ENCODE results near the gene FRY.
"Not testable (repeated sequence)": the region's sequence is repeated elsewhere in the genome, so short reads cannot be mapped to it uniquely, and the experiment has no call there.

Gene FRY

DNA sequence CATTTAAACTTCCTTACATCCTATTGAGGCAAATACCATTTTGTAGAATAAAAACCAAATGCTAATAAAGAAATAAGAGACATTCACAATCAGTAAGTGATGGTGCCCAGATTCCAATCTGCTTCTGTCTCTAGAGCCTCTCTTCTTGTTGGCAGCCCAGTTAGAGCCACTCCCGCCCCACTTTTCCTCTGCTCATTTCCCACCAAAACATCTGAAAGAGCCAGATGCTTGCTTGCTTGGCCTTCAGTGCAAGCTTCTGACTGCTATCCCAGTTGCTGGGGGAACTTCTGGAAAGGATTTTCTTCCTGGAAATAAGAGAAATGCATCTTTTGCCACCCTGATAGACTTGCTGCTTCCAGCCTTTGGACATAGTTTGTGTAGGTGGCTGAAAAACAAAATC lies 12.9 kb downstream of the FRY start:
- no peak for DNase-seq

DNA sequence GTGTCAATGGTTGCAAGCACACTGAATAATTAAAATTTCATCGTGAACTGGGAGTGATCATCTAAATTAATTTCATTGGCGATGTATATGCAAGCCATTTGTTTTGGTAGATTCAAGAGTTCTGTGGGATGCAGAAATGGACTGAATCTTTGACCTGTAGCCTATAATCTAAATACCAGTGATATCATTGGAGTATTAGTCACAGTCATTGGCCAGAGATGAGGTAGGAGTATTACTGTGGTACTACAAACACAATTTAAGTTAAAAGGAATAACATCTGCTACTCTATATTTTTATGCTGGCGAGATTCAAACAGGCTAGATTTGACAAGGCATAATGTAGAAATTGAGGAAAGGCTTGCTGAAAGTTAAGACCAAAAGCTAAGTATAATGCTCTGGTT lies 14.0 kb downstream of the FRY start:
- no peak for DNase-seq

DNA sequence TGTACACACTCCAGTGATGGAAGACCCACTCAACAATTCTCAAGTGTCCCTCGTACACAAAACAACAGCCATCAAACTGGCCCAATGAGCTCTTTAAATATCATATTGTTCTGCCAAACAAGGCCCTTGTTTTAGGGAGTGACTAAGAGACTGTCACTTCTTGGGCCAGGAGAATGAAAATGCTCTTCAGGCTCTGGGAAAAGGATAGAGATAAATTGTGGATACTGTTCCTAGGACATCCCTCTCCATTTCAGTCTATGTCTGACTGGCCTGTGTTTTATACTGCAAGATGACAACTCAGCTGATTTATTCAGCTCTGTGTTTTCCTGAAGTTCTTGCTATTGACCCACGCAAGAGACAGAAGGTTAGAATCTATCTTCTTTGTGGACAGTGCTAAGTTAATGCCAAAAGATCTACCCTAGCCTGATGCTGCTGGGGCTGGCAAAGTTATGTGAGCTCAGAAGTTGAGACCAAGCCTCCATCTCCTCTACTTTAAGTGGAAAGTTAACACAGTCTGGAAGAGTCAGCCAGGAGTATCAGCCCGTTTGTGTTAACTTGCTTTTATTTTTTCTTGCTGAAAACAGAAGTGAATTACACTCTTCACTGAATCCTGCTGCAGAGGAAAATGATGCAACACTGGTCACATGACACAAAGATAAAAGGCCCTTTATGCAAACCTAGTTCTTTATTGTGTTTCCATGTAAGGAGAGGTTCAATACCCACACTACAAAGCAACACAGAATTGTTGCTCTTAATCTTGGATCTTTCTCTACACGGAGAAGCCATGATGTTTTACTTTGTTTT lies 14.6 kb downstream of the FRY start:
- DNase-seq, result no peak

DNA sequence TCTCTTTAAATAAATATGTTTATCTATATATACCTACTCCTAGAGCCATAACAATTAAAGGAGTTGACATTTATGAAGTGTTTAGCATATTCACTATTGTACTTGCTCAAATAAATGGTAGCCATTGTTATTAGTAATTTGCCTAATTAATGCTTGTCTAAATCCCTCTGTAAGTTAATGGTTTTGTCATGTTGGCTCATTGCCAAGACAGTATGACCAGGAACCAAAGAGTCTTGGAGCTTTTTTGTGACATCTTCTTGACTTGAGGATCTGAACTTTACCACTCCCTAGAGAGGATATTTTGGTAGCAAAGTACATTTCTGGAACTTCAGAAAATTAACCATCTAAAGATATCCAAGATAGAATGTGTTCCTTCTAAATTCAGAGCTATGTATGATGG lies 15.5 kb downstream of the FRY start:
- DNase-seq, result no peak

DNA sequence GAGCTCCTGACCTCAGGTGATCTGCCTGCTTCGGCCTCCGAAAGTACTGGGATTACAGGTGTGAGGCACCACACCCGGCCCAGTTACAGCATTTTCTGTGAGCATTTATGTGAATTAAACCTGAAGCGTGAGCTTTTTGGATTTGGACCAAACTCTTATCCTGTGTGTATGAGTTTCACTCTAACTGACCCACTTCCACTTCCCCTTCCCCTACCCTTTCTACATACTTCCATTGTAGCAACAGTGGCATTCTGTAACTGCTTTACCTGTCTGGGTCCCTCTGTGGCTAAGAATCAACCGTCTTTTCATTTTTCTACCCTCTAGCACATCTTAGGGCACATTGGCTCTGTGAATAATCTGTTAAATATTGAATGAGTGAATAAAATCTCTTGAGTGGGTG lies 16.2 kb downstream of the FRY start:
- no peak for DNase-seq

DNA sequence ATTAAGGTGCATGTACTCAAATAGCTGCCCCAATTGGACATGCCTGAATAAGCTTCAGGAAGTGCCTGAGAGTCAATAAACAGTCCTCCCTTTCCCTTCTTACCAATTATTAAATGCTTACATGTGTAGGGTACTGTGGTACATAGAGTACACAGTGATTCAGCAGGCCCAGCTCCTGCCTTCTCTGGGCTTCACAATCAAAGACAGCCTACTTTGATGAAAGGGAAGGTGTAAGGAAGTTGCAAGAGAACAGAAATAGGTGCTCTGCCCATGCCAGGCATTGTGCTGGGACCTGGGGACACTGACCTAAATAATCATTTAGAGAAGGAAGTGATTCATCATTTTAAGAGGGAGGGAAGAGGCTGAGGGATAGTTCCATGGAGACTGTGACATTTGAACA lies 17.2 kb downstream of the FRY start:
- no peak for DNase-seq

DNA sequence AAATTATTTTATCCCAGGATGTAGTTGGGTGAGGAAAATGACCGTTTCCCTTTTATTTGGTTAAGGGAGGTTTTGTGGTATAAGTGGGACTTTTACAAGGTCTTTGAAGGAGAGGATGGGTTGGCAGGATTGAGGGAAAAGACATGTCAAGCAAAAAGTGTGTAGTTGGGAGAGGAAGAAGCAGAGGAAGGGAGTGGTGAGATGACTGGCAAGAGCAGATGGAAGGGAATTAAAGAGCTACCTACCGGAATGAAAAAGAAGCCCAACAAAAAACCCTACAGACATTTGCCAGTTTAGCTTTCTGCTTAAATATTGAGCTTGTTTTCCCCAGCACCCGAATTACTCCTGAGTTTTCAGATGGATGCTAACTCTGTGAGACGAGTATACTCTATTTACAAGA lies 19.6 kb downstream of the FRY start:
- DNase-seq, result no peak

DNA sequence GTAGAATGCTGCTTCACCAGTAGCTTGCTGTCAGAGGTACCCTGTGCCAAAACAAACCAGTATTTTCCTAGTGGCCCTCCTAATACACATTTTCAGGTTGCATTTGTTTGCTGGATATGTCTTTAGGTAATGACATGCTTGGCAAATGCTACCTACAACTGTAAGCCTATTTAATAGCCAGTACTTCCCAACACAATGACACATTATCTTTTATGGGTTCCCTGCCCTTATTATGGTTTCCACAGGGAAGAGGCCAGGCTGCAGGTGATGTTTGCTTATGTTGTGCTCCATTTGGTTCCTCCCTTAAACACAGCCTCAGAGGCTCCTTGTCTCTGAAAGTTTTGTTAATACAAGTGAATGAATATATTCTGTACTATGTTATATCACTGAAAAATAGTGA lies 24.7 kb downstream of the FRY start:
- DNase-seq, result no peak

DNA sequence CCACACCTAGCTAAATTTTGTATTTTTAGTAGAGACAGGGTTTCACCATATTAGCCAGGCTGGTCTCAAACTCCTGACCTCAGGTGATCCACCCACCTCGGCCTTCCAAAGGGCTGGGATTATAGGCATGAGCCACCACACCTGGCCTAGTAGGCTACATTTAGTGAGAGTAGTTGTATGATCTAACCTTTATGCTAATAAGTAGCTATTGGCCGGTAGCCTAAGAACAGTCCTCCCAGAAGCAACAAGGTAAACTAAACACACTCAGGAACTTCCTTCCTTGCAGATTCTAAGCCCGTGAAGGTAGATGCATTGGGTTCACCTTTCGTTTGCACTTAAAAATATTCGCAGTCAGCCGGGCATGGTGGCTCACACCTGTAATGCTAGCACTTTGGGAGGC lies 25.8 kb downstream of the FRY start:
- DNase-seq, result not testable (repeated sequence)

DNA sequence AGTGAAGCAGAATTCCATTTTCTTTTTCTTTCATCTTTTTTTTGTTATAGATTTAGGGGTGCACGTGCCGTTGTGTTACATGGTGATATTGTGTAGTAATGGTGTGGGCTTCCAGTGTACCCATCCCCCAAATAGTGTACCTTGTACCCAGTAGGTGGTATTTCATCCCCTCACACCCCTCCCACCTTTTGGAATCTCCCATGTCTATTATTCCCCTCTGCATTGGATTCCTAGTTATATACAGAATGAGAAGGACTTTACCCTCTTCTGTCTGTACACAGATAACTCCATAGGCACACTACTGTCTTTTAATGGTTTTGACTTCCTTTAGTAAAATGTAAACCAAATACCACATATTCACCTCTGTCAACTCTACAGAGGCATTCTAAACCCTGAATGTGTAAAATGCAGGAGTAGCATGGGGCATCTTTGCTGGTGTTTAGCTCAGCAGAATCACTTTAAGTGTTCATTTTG lies 28.0 kb downstream of the FRY start:
- no peak for DNase-seq

DNA sequence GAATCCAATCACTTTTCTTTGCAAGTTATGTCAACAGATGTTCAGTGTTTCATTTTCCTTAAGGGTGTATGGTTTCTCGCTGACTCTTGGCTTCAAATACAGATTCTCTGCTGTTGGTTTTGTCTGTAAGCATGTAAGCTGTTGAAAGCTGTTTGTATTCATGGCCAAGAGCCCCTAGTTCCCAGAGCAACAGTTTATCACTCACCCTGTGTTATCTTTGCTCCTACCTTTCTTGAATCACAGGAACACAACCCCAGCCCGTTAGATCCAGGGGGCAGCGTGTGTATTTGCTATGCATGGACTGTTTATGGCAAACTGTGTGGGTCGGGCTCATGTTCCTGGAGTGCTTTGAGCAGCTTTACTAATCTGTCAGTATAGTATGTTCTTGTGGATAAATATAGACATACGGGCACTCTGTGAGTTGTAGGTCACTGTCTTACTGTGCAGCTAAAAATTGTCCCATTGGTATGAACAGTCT lies 28.9 kb downstream of the FRY start:
- no peak for DNase-seq

DNA sequence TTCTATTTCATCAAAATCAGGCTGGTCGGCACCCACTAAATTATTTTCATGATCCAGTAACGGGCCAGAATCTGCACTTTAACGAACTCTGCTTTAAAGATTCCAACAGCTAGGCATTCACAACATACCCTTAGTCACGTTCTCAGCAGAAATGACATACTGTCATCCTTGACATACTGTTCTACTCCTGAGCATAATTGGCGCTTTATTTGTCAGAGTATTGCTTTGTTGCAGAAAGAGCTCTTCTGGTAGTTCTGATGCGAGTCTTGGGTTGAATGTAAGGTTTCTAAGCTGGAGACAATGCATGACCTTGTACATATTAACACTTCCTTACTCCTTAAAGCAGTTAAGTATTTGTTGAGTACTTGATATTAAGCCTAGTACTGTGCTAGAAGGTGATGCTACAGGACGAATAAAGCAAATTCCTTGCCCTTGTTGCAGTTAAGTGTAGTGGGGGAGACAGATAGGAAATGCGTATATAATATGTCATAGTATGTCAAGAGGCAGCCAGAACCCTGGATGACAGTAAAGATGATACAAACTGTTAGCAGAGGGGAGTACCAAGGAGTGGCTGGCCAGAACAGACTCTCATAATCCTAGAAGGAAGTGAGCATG lies 32.2 kb downstream of the FRY start:
- no peak for DNase-seq

DNA sequence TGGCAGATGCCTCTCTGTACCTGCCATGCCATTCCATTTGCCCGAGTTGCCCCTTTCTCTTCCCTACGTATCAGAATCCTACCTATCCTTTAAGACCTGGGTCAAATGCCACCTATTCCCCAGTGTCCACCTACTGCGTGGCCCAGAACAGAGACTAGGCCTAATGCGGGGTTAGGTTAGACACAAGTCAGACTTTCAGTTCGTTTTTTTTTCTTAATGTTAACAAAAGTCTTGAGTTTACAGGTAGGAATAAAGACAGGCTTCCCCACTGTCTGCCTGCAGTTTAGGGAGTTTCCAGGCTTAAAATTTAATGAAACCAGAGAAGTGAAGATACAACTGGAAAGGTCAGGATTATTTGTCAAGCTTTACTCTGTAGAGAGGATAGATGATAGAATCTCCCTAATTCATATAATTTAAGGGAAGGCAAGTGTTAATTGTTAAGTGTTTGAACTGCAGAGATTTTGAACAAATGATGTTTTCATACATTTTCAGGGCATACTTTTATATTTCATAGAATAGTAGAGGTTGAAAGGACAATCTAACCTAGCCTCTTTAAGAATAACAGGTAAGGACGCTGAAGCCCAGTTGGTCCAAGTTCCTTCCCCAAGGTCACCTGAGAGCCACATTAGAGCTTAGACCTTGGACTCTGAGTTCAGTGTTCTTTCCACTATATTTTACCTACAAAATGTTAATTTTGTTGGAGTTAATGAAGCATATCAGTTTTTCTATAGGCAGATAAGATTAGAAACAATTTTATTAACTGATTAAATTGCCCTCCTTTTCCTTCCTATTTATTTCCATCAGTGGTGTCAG lies 35.8 kb downstream of the FRY start:
- no peak for DNase-seq

DNA sequence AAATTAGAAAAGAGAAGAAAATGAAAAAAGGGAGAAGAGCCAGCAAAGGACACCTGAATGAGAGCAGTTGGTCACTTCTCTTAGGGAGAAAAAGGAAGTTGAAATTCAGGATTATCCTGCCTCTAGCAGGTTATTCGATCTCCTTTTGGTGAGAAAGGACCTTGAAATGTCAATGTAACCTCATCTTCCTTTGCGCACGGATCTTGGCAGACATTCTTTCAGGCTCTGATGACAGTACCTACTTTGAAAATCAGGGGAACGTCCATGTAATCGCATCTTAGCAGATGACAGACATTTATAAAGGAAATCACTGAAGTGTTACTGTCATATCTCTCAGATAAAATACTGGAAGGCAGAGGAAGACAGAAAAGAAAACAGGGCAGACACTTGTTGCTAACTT lies 36.7 kb downstream of the FRY start:
- DNase-seq, result no peak

DNA sequence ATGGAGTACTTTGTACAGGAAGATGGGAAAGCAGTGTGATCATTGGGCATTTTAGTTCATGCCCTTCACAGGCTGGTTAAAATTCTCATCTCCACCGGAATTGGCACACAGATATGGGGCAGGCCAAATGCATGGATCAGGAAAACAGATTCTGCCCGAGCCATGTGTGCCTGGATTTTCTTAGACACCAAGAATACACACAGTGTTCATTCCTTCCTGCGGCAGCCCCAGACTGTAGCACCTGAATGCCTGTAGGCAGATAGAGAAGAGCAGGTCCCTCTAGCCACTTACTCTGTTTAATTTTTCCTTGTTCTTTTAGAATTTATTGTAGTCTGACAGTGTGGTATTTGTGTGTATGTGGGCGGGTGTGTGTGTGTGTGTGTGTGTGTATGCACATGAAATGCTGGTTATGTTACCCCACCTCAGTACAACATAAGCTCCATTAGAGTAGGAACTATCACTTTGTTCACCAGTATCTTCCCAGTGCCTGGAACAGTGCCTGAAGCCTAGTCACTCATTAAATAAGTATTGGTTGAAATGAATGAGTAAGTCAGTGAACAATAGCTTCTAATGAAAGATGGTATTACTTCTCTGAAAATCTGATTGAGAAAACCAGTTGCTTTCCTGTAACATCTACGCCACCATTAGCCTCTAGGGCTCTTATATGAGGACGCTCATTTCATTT lies 41.7 kb downstream of the FRY start:
- no peak for DNase-seq

DNA sequence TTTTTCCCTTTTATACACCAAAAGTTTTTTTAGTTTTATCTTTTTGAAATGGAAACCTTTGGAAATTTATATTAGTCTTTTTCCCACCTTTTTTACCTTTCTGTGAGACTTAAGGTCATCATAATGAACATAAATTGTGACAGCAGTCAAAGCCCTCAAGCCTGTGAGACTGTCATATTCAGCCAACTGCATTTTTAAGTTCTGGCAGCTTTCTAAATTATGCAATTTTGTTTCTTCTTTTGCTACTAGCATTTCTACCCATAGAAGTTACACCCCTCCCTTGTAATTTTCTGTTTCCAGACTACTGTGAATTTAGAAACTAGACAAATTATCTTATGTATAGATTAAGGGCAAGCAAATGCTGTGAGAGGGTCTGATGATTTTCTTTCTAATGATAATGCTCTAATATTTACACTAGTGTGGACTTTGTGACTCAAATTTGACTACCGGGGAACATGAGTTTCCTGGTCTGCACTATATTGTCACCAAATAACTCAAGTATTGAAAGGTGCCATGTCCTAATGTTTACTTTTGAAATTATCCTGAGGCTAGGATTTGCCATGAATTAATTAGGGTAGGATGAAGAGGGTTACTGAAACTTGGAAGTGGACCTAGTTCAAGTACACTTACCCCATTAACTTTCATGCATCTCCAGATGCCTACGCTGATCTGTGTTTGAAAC lies 43.7 kb downstream of the FRY start:
- DNase-seq, result no peak

DNA sequence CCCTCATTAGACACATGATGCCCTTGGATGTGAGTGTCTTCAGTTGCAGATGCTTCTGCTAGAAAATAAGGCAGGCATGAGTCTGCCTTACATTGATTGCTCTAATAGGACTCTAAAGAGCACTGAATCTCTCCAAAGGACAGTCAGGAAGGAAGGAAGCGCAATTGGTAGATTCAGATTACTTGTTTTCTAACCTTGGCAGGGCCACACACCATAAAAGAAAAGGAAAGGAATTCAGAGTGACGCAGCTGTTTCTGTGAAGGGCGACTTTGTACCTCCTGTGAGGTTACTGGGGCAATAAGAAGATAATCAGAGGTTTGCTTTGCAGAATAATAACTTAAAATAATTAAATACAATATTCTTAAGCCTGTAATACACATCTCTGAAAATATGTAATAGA lies 48.0 kb downstream of the FRY start:
- no peak for DNase-seq

DNA sequence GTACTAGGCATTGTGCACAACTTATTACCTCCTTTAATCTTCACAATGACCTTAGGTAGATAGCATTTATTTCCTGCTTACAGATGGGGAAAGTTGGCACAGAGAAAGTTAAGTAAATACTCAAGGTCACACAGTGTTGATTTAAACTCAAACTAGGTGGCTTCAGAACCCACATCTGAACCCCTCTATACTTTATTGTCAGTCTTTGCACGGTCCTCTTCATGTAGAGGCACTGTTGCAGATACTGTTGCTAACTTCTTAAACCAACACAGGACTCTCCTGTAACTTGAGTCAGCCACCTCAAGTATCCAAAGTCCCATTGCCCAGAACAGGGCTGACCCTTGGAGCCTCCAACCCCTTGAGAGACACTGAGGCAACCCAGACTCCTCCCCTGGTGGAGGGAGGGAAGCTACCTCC lies 48.8 kb downstream of the FRY start:
- no peak for DNase-seq

DNA sequence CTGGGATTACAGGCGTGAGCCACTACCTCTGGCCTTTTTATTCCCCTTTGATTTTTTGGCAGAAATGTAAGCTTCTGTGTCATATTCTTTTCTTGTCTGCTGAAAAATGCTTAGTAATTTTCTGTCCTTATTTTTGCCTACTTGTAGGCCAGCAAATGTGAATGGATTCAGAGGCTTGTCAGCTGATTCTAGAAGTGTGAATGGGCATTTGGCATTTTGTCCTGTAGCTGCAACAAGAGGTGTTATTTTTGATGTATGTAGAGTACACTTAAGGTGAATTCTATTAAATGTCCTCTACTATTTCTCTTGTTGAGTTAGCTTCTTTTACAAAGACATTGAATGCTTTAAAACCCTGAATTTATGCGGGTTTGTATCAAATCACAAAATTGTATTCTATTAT lies 50.0 kb downstream of the FRY start:
- no peak for DNase-seq

DNA sequence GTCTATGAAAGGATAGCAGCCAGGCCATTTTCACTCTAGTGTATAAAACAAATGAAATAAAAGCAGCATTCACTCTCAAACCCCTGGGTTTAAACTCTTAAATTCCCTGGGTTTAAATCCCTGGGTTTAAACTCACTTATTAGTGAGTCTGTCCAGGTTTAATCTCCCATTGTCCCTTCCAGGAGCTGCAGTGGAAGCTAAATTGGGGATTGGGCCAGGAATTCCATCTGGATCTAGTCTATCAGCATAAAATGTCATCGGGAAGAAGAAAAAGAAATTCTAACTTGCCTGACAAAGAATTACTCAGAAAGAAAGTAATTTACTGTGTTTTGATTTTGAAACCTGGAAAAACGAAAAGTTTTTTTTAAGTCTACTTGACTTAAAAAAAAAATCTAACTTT lies 54.8 kb downstream of the FRY start:
- DNase-seq, result no peak

DNA sequence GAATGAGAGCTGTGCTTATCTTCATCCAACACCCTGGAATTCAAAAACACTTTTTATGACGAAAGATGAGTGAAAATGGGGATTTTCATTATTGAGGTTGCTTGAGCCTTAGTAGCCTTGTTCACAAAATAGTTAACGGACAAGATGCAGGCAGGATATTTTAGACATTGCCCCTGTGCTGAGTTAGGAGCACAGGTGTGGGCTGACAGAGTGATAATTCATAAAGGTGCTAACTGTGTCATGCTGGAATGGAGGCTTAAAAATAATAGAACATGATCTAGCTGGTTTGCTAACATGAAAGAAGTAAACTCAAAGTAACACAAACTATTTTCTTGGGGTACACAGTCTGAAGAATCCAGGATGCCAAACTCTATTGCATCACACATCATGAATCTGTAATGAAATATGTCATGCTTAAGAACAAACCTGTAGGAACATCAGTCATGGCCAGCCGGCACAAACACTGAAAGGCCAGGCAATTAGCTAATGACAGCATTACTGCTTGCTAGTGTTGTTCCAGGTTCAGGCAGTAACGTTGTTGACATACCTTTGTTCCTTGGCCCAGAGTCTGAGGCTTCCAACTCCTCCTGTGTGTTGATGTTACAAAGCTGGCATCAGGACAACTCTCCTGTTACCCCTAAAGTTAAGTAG lies 55.3 kb downstream of the FRY start:
- no peak for DNase-seq
